GM12891 (cell line): ENCODE results near the gene WDR72. TPM values are rescaled to one million over a fixed set of nuclear protein-coding genes. Genes with fewer than 3 reads are reported as not detected.
"Not testable (repeated sequence)": the region's sequence is repeated elsewhere in the genome, so short reads cannot be mapped to it uniquely, and the experiment has no call there.

Source experiments
- DNase-seq: peaks from one replicate; pipeline ENCODE4 v3.0.0; 2011; ENCODE audit warnings: low spot score; ENCODE audit not compliant: insufficient read length
- FAIRE-seq: peaks from 2 replicates; lab custom pipeline; 2011; peaks lifted over from hg19 to GRCh38; lab: Jason Lieb, UNC
- PAX5 ChIP-seq: IDR thresholded peaks from 2 replicates; pipeline ENCODE4 v1.6.1; 2011; ENCODE audit warnings: low read length, moderate library complexity, mild to moderate bottlenecking; ENCODE audit not compliant: insufficient read depth, severe bottlenecking
- POLR2A ChIP-seq: IDR thresholded peaks from 2 replicates; pipeline ENCODE4 v1.6.1; 2011; ENCODE audit warnings: low read depth, low read length, control low read depth
- POLR2AphosphoS5 ChIP-seq: IDR thresholded peaks from 2 replicates; pipeline ENCODE4 v1.6.1; 2011; ENCODE audit warnings: low read depth, low read length, control low read depth
- POU2F2 ChIP-seq: IDR thresholded peaks from 2 replicates; pipeline ENCODE4 v1.6.1; 2011; ENCODE audit warnings: low read depth, mild to moderate bottlenecking, control low read depth, low read length, moderate library complexity
- SPI1 ChIP-seq: IDR thresholded peaks from 2 replicates; pipeline ENCODE4 v1.6.1; 2011; ENCODE audit warnings: low read depth, low read length, control low read depth
- TAF1 ChIP-seq: IDR thresholded peaks from 2 replicates; pipeline ENCODE4 v1.6.1; 2011; ENCODE audit warnings: low read depth, low read length, control low read depth
- polyA plus RNA-seq: library from polyadenylated mRNA; unstranded; fragments of >200 nt; gene quantifications from one replicate; pipeline ENCODE4 v1.2.1, GENCODE V29; 2012; ENCODE audit warnings: low read depth, missing spikeins, inconsistent platforms; ENCODE audit not compliant: missing spikeins

The WDR72 gene
- not detected for polyA plus RNA-seq

DNA sequence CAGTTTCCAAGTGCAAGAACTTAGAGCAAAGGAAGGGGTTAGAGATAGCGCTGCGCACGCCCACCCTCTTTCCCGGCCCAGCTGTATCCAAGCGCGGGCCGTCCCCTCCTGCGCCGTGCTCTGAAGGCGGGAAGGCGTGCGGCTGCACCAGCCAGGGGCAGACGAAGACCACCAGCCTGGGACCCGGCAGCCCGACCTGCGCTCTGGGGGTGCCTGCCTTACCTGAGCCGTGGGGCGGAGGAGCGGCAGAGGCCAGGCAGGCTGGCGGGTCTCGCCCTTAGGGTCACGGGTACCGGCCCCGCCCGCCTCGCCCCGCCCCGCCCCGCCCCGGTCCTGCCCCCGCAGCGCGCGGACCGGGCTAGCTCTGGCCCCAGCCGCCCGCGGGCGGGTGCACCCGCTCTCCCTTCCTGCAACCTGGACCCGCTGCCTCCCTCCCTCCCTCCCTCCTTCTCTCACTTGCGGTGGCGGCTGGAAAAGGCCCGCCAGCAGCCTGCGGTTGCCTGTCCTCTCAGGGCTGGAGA, at the start of gene WDR72:
TSS of gene WDR72 (minus strand) at position 253 of the 521 bp plus-strand sequence. CDS start 26,514 bp downstream, outside the sequence.
- no peak for TF ChIP-seq POLR2AphosphoS5
- no peak for TF ChIP-seq TAF1
- no peak for TF ChIP-seq POU2F2
- no peak for TF ChIP-seq SPI1
- no peak for TF ChIP-seq POLR2A
- TF ChIP-seq PAX5 = no peak
- DNase-seq (peak; percentile 5), FAIRE-seq (no peak)

DNA sequence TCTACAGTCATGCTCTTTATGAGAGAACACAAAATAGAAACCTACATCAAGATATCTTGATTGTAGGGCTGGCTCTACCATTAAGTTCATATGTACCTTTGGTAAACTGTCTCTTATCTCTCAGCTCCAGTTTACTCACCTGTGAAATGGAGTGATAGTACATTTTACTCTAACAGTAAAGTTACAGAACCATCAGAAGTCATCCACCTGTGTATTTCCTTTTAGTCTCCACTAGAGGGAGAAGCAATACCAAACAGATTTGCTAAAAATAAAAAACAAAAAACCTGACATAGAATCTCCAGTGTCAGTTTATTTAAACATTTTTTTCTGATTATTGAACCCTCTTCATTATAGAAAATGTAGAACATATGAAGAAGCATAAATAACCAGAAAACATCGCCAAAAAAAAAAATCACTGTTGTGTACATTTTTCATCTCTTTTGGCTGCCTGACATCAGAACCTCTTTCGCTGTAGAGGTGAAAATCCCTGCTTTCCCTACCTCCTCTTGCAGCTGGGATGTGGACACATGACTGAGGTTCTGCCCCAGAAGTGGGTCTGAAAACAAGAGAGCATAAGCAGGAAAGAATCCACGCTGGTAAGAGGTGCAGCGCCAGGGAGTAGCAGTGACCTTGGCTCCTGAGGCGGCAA, 48.7 kb upstream of the WDR72 start:
- no peak for FAIRE-seq
- TF ChIP-seq POU2F2 = no peak
- no peak for TF ChIP-seq PAX5
- TF ChIP-seq POLR2A = no peak
- no peak for TF ChIP-seq SPI1
- no peak for TF ChIP-seq POLR2AphosphoS5
- TF ChIP-seq TAF1 = no peak
- no peak for DNase-seq

DNA sequence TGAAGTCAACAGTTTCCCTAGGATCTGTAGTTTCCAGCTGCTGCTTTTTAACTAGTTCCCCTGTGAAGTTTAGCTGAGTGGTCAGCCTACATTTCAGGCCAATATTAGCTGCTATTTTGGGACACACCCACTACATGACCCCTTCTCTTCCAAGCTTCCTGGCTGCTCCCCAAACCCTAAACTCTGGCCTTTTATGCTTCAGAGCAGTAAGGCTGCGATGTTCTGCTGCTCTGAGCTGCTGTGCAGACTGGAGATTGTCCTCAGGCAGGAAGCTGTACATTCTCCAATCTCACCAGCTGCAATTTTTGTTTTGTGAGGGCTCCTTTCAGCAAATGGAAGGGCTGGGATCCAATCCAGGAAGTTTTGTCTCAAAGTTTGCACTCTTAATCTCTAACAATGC, 48.0 kb upstream of the WDR72 start:
- TF ChIP-seq POLR2A = no peak
- FAIRE-seq (no peak), DNase-seq (no peak)

DNA sequence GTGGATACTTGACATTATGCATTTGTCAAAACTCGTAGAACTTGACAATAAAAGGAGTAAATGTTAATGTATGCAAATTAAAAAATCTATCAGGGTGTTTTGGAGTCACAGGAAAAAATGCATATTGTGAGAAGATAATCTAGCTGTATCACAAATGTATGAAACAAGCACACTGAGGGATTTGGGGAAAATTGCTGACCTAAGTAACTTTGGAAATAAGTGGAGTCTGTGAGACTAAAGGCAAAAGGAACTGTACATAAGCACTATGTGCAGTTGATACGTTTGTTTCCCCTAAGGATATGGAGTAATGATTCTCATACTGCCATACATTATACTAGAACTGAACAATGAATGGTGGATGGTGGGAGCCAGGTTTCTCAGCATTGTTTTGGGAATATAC, 43.2 kb upstream of the WDR72 start:
- FAIRE-seq (no peak), DNase-seq (no peak)
- no peak for TF ChIP-seq POLR2AphosphoS5
- no peak for TF ChIP-seq PAX5
- no peak for TF ChIP-seq SPI1
- no peak for TF ChIP-seq TAF1
- TF ChIP-seq POLR2A = no peak
- TF ChIP-seq POU2F2 = no peak

DNA sequence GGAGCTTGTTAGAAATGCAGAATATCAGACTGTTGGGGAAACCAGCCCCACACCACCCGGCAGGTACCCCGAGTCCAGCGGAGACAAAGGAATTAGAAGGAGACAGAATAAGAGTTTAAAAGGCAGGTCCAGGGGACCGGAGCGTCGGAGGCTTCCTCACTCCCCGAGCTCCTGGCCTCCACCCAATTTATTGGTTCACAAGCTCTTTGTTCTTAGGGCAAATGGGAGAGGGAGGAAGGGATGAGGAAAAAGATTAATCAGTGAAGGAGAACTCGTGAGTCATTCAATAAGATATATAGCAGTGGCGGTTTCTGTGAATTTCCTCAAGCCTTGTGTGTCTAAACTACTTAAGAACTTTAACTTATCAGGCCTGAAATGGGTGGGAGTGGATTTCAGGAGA, 32.1 kb upstream of the WDR72 start:
- TF ChIP-seq TAF1 (no peak), POLR2A (no peak), POU2F2 (no peak), SPI1 (no peak), PAX5 (no peak)
- no peak for DNase-seq
- no peak for FAIRE-seq

DNA sequence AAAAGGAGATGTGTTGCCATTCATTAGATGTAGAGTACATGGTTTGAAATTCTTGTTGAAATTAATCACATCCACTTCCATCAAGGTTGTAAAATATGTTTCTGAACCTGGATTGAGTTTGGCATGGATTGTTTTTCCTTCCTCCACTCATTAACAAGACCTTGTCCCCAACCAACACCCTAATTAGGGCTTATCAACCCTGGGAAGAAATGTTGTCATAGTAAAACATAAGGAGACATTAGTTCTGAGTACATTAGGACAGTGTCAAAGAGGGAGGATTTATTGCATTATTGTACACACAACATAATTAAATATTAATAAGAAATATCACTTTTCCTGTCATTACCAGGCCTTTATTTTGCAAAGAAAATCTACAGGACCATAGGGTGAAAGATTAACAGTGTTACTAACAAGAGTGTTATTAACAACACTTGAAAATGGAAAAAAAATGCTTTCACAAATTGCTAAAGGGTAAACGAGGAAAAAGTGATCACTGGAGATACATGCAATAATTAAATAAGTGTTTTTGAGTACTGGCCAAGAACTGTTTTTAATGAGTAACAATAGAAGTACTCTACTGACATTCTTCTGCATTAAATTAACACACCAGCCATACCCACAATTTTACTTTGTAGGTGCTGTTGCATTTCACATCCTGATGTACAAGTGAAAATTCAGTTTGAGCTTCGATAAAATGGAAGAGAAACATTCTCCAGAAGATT, 30.4 kb upstream of the WDR72 start:
- DNase-seq = no peak
- no peak for TF ChIP-seq POLR2AphosphoS5
- no peak for TF ChIP-seq SPI1
- no peak for TF ChIP-seq POLR2A
- TF ChIP-seq PAX5 = no peak
- no peak for TF ChIP-seq POU2F2
- no peak for TF ChIP-seq TAF1
- FAIRE-seq = no peak

DNA sequence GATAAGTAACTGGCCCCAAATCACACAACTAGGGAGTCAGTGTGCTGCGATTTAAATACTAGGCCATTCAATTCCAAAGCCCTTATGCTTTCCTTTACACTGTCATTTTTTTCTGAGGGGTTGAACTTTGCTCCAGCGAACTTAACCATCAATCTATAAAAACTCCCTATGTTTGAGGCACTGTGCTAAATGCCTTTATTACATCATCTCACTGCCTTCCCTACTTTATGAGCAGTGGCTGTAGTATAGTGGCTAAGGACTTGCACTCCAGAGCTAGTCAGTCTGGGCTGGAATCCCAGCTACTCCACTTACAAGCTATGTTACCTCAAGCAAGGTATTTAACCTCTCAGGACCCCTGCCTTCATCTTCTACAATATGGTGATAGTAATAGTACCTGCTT, 26.9 kb upstream of the WDR72 start:
- TF ChIP-seq SPI1 = no peak
- FAIRE-seq (no peak), DNase-seq (no peak)

DNA sequence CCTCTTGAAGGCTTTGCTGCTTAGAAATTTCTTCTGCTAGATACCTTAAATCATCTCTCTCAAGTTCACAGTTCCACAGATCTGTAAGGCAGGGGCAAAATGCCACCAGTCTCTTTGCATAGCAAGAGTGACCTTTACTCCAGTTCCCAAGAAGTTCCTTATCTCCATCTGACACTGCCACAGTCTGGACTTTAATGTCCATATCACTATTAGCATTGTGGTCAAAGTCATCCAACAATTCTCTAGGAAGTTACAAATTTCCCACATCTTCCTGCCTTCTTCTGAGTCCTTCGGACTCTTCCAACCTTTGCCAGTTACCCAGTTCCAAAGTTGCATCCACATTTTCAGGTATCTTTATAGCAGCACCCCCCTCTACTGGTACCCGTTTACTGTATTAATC, 25.8 kb upstream of the WDR72 start:
- FAIRE-seq, DNase-seq: not testable (repeated sequence)

DNA sequence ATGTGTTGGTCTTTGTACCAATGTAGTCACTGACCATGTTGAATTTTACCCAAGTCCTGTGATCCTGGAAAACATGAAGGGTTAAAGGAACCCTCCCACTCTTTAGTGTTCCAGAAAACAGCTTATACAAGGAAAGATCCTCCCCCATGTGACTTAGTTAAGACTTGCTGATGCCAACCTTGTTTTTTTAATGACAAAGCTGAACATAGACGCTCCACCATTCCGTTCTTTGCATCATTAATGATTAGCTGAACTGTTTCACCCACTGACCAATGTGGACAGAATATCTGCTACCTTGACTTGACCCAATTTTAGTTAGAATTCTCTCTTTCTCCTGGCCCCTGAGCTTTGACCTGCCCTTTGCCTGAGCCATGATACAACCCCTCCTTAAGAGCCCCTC, 3.5 kb upstream of the WDR72 start:
- TF ChIP-seq TAF1 = no peak
- TF ChIP-seq PAX5 = no peak
- no peak for TF ChIP-seq POLR2AphosphoS5
- no peak for TF ChIP-seq SPI1
- no peak for DNase-seq
- no peak for FAIRE-seq

DNA sequence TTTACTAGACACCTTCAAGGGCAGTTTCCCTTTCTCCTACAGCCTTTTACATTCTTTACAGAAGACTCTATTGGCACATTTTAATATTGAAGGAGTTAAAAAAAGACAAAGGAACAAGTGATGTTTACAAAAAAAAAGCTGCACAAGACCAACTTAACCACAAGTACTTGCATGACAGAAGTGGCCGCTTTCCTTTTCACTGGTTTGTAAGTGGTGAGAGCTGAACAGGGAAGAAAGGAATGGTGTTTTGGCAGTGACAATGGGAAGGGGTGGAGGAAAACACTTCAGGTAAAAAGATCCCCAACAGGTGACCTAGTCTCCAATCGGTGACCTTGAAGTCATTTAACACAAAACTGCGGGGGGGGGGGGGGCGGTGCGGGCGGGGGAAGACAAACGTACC, 1.1 kb downstream of the WDR72 start:
- FAIRE-seq (no peak), DNase-seq (no peak)
- no peak for TF ChIP-seq TAF1
- no peak for TF ChIP-seq SPI1
- no peak for TF ChIP-seq POU2F2
- TF ChIP-seq POLR2AphosphoS5 = no peak
- no peak for TF ChIP-seq POLR2A
- no peak for TF ChIP-seq PAX5

DNA sequence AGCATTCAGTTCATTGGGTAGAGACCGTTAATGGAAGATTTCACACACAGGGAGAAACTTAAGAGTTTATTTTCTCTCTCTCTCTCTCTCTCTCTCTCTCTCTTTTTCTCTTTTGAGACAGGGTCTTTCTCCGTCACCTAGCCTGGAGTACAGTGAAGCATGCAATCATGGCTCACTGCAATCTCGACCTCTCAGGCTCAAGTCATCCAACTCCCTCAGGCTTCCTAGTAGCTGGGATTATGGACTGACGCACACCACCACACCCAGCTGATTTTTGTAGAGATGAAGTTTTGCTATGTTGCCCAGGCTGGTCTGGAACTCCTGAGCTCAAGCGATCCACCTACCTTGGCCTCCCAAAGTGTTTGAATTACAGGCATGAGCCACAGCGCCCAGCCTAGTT, 1.6 kb downstream of the WDR72 start:
- DNase-seq = no peak
- no peak for TF ChIP-seq POU2F2

More for the DNA sequence above, 1.6 kb downstream of the WDR72 start:
- FAIRE-seq = no peak
